Hippocampal formation (tissue), 2 donors: Measurements from ENCODE around the gene SERTAD3.

Source experiments
- DNase-seq, 2 donors: peaks; one replicate each; lab custom pipeline; 2025; lab: John Stamatoyannopoulos, UW

The SERTAD3 gene

DNA sequence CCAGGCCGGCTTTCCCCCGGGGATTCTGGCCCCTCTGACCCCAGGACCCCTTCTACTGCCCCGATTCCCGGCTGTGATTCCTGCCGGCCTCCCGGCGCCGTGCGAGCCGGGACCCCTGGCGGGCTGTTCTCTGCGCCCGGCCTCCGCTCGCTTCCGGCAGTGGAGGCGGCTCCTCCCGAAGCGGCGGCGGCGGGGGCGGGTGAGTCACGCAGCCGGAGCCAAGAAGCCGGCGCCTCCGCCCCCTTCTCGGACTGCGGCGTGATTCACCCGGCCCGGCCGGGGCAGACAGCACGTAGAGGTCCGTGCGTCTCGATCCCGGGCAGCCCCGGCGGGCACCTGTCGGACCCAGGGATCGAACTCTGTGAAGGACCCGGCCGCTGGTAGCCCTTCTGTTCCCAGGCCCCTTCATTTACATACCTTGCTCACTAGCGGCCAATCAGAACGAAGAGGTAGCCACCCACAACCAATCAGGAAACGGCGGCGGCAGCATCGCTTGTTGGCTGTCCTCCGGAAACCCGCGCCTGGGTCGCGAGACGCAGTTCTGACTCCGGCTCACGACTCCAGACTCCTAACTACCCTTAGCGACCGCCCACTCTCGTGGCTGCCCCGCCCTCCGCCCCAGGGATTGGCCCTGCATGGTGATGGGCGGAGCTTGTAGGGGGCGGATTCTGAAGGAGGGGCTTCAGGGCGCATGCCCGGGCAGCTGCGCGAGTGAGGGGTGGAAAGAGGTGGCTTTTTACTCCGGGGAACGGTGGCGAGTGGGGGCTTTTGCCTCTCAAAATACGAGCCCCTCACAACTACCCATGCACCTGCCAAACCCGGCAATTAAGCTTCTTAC lies 18.5 kb downstream of the SERTAD3 start, which contains the start of gene SERTAD1:
TSS of gene SERTAD1 (minus strand) at position 543 of the 838 bp plus-strand sequence. CDS start 2,446 bp downstream, outside the sequence.
- peak; percentile 99 to 100 for DNase-seq

DNA sequence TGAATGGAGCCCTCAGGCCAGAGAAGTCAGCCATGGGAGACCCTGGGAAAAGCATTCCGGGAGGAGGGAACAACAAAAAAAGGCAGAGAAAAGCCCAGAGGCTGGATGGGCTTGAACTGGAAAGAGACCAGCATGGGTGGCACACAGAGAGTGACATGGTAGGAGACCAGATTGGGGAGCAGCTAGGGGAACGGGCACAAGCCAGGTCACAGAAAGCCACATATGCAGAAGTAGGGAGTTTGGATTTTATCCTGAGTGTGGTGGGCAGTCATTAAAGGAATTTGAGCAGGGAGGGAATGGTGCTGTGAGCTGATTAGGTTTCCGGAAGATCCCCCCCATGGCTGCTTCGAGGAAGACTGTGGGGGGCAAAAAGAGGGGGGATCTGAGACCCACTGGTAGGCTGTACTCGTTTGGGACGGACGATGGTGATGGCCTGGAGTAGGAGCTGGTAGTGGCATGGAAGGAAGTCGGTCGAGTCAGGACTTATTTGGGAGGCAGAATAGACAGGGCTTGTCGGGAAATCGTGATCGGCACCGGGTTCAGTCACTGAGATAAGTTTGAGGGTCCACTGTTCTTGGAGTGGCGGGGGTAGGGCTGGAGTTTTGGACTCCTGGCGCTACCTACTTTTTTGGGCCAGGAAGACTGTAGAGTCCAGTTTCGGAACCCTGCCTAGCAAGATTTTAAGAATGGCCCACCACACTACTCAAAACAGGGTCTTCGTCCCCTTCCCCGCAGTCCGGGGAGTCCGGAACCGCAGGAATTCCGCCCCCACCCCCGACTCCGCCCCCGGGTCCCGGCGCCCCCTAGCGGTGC lies 19.3 kb downstream of the SERTAD3 start:
- no peak for DNase-seq

DNA sequence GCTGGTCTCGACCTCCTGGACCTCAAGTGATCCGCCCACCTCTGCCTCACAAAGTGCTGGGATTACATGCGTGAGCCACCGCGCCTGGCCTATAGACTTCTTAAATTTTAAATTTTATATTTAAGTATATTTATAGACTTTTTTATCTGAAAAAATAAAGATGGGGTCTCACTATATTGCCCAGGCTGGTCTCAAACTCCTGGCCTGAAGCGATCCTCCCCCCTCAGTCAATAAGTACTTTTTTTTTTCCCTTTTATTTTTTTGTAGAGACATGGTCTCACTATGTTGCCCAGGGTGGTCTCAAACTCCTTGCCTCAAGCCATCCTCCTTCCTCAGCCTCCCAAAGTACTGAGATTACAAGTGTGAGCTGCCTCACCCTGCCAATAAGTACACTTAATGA lies 20.2 kb downstream of the SERTAD3 start:
- no peak for DNase-seq

DNA sequence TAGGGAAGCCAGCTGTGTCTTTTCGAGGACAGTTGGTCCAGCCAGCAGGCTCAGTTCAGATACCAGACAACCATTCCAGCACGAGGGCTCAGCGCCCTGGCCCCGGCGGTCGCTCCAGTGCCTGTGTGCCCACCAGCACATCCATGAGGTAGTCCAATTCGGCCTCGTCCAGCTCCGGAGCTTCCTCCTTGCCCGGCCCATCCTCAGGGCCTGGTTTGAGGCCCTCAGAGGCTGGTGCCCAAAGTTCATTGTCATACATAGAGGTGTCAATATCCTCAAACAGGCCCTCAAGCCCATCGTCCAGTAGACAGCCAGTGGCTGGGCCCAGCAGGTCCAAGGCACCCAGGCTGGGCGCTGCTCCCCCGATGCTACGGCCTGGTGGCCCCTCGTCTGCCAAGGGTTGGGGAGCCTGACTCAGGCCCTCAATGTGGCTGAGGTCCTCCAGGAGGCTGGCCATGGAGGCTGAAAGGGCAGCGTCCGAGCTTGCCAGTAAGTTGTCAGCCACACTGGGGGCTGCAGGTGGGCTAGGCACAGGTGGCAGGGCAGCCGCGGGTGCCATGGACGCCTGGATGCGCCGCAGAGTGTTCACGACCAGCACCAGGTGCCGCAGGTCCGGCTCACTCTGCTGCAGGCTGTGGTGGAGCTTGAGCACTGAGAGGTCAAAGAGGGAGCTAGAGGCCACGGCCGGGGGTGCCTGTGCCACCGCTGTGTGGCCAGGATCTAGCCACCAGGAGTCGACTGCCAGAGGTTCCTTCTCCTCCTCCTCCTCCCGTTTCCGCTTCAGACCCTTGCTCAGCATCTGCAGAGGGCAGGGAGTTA lies 21.2 kb downstream of the SERTAD3 start:
- no peak for DNase-seq

DNA sequence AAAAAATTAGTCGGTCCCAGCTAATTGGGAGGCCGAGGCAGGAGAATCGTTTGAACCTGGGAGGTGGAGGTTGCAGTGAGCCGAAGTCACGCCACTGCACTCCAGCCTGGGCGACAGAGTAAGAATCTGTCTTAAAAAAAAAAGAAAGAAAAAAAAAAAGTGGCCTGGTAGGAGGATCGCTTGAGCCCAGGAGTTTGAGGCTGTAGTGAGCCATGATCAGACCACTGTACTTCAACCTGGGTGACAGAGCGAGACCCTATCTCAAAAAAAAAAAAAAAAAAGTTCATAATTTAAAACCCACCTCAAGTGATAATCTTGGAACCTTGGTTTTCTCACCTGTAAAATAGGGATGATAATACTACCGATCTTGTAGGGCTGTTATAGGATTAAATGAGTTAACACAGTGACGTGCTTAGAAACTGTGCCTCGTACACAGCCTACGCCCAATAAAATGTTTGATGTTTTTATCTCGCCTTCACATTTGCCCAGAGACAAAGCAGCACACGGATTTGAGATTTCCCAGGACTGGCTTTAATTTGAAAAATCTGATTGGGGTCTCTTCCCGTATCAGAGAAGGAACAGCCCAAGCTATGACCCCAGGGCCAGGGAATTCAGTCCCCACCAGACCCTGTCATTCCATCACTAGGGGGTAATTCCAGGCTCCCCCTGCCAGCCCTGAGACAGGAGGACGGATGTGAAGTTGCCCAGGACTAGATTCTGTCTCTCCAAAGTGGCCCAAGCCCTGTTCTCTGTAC lies 22.0 kb downstream of the SERTAD3 start:
- DNase-seq = no peak

DNA sequence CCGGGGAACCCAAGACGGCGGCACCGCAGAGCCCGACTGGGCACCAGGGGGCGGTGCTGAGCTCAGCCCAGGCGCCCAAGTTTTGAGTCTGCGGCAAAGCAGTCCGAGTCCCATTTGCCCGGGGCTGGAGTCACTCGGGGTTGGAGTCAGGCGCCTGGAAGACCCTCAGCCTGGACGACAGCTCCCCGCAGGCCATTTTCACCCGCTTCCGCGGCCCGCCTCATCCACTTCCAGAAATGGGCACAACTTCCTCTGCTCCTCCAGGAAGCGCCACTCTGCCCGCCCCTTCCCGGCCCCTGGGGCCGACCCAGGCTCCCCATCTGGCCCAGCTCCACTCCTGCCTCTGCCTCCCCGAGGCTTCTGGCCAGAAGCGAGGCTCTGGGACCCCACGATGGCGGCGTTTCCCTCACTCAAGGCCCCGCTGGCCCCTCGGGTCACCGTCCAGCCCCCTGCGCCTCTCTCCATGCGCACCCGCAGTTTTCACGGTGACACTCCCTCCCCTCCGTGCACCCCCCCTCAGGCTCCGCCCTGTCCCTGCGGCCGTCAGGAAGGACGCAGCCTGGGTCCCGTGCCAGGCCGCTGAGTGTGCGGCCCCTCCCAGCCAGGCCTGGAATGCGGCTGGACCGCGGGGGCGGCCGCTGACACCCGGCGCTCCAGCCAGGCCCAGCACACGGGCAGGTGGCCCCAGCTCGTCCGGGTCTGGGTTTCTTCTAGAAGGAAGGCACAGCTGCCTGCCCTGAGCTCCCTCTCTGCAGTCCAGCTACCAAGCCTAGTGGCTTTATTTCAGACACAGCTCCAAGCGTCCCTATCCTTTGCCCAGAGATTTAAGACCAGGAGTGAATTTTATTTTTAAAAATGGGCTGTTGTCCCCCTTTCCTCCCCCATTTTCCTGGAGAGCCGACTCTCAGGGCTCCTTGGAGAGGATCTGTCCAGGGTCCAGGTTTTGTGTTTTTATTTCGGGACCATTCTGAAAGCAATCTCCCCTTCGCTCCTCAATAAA lies 23.1 kb downstream of the SERTAD3 start:
- DNase-seq = peak; percentile 87 to 89

DNA sequence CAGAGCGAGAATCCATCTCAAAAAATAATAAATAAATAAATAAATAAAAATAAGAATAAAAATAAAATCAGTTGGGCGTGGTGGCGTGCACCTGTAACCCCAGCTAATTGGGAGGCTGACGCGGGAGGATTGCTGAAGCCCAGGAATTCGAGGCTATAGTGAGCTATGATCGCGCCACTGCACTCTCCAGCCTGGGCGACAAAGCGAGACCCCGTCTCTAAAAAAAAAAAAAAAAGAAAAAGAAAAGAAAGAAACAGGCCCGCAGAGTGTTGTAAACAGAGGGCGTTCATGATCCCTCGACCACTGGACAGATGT lies 23.7 kb downstream of the SERTAD3 start:
- DNase-seq = no peak

DNA sequence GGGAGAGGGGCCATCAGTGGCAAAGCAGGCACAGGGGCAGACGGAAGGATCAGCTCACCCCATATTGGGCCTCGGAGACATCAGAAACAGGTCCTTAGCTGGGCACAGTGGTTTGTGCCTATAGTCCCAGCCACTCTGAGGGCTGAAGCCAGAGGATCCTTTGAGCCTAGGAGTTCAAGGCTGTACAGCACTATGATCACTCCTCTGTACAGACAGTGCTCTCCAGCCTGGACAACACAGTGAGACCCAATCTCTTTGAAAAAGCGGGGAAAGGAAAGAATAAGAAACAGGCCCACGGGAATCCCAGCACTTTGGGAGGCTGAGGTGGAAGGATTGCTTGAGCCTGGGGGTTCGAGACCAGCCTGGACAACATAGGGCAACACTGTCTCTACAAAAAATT lies 24.4 kb downstream of the SERTAD3 start:
- no peak for DNase-seq

DNA sequence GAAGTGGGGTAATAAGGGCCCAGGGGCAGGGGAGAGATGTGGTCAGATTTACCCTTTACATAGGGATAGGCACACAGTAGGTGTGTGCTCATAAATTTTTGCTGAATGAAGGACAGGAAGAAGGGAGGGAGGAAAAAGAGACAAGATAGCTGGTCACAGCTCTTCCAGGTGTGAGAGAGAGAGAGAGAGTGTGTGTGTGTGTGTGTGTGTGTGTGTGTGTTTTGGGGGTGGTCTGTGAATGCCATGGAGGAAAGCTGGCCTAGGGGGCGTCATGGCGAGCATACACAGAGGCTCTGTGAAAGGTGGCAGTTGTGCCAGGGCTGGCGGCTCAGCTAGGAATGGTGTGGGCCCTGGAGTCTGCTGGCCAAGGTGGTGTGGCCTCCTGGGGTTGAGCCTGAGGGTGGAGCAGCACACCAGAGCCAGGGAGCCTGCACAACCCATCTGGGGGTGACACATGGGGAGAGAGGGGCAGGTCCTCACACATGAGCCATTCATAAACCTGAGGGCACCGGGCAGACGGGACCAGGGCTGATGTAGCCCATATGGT lies 25.0 kb downstream of the SERTAD3 start:
- DNase-seq = no peak

DNA sequence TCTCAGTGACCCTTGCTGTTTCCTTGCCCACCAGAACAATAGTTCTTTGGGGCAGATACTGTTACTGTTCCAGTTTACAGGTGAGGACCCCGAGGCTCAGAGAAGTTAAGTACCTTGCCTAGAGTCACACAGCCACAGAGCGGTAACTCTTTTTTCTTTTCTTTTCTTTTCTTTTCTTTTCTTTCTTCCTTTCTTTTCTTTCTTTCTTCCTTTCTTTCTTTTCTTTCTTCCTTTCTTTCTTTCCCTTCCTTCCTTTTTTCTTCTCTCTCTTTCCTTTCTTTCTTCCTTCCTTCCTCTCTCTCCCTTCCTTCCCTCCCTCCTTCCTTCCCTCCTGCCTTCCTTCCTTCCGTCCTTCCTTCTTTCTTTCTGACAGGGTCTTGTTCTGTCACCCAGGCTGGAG lies 26.1 kb downstream of the SERTAD3 start:
- no peak for DNase-seq

DNA sequence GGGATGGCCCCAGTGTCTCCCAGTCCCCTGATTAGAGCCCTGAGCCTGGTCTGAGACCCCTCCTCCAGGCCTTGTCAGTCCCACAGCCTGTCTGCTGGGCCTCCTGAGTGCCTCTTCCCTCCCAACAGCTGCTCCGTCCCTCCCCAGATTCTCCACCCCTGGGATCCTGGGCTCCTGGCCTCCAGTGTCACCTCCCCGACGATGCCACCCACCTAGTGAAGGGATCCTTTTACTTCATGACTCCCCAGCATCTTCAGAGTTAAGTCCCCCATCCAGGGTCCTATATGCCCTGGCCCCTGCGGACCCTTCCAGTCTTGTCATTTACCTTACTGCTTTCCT lies 26.5 kb downstream of the SERTAD3 start:
- DNase-seq = no peak

DNA sequence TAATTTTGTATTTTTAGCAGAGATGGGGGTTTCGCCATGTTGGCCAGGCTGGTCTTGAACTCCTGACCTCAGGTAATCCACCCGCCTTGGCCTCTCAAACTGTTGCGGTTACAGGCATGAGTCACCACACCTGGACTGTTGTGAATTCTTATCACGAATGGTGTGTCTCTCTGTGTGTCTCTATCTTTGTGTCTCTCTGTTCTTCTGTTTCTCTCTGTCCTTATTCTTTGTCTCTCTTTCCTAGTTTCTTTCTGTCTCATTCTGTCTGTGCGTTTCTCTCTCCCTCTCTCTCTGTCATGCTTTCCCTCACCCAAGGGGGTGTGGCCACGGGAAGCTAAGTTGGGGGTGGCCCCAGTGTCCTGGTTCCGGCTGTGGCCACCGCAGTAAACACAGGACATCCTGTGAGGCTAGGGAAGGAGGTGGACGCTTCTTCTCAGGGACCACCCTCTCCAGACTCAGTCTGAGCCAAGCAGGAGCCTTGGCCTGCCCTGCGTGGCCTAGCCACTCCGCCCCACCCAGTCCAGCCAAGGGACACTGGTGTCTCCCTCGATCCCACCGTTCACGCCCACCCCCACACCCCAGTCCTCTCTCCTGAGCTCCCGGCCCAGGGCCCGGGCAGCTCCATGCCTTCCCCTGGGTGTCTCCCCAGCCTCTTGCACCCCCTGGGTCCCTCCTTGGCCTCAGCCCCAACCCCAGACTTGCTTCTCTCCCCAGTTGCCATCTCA lies 27.1 kb downstream of the SERTAD3 start:
- no peak for DNase-seq

DNA sequence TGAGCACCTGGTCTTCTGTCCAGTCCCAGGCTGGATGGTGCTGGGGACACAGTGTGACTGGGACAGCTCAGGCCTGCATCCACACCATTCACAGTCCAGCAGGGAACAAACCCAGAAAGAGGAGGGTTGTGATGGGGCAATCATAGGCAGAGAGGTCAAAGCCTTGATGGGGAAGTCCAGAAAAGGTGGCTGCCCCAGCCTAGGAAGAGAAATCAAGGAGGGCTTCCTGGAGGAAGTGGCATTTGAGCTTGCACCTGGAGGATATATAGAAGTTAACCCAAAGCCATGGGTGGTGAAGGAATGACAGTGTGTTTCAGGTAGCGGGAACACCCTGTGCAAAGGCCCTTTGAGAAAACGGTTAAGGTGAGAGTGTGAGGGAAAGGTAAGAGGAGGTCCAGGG lies 28.4 kb downstream of the SERTAD3 start:
- no peak for DNase-seq

DNA sequence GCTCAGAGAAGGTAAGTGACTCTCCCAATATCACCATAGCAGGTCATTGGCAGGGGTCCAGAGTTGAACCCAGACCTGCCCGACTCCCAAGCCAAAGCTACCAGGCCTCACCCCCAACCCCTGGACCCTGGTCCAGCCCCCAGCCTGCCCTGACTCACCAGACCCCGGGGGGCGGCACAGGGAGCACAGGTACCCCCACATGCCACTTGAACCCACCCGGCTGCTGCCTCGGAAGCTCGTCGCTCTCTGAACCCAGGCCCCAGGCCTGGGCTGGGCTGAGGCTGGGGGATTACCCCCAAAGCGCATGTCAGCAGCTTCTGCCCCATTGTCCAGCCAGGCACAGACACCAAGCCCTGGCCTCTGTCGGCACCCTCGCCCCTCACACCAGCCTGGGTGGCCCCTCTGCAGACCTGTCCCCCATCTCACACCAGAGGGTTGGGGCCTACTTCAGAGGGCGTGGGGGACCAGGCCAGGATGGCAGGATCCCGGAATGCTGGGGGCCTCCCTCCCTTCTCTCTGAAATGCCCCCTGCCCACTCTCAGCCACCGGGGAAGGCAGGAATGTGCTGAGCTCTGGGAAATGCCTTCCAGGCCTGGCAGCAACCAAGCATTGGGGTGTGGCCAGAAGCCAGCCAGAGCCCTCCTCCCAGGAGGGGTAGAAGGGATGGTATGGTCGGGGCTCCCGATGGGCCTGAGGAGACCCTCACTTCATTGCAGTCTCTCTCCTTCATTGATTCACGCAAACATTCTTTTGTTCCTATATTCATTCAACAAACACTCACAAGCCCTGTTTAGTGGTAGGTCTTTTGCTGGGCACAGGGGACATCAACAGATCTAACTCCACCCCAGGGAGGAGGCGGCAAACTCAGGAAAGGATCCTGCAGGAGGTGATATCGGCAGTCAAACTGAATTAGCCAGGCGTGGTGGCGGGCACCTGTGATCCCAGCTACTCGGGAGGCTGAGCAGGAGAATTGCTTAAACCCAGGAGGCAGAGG lies 29.3 kb downstream of the SERTAD3 start:
- DNase-seq = no peak

DNA sequence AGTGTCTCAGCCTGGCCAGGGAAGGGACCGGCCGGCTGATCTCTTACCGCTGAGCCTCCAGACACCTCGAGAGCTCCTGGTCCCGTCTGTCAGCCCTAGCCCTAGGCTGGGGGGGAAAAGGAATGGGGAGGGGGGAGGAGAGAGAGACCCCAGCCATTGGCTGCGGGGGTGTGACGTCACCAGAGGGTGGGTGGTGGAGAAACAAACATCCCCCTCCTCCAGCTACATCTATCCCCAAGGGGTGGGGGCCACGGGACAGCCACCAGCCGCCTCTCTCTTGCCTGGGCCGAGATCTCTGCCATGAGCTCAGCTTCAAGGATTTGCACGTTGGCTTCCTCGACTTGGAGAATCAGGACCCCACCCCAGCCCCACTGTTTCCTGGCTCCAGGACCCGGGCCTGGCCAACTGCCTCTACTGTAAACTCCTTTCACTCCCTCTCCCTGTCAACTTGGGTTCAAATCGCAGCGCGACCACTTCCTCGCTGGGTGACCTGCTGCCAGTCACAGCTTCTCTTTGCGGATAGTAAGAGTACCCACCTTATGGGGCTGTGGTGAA lies 30.8 kb downstream of the SERTAD3 start, which contains the start of gene PRX:
TSS of gene PRX (minus strand) at position 88 of the 555 bp plus-strand sequence. CDS start 5,446 bp downstream, outside the sequence.
- DNase-seq = no peak

DNA sequence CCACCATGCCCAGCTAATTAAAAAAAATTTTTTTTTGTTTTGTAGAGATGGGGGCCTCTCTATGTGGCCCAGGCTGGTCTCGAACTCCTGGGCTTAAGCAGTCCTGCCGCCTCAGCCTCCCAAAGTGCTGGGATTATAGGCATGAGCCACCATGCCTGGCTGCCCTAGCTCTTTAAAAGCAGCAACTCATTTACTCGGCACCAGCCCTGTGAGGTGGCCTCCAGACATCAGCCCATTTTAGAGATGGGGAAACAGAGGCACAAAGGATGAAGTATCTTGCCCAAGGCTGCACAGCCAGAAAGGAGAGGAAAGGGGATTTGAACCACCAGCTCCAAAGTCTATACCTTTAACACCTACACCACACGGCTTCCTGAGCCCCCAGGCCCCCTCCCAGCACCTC lies 31.3 kb downstream of the SERTAD3 start:
- no peak for DNase-seq

DNA sequence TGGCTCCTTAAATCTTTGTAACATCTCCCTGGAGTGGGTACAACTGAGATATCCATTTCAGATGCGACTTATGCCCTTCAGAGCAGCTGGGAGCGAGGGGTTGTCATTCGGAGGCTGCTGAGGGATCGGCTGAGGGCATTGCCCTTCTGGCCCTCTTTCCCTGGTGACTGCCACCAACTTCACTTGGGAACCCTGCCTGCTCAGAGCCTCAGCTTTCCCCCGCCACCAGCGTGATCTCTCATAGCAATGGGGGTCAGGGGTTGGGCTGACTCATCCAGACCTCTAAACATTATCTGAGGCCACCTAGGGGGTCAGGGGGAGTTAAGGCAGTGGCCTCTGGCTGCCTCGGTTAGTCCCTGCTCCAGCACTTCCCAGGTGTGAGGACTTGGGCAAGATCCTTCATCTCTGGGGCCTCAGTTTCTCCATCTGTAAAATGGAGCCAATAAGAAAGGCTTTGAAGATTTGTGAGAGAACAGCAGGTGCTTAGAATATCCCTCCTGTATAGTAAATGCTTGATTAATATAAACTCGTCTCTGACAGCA lies 32.1 kb downstream of the SERTAD3 start:
- no peak for DNase-seq
